A673 (cell line): ENCODE results near the gene EDAR.

ENCODE experiments used
- CTCF ChIP-seq: fragments of 300-800, 200-600 bp; sonication (generic); conservative IDR thresholded peaks from 2 replicates; pipeline ENCODE4 v1.5.1; 2017; ENCODE audit warnings: low read depth, mild to moderate bottlenecking, antibody characterized with exemption, low read length, moderate library complexity, mixed read lengths
- EZH2 ChIP-seq: fragments of 200-600 bp; sonication (generic); IDR thresholded peaks from 2 replicates; pipeline ENCODE4 v1.6.1; 2017; ENCODE audit warnings: borderline replicate concordance, low read depth, mild to moderate bottlenecking, mixed read lengths, antibody characterized with exemption, low read length; ENCODE audit not compliant: poor library complexity, severe bottlenecking

GRCh38 chr2:108905176-108905575 is 83.8 kb downstream of the EDAR start:
- TF ChIP-seq CTCF (no peak), EZH2 (no peak)
